HG03025 (cell line): Measurements from ENCODE around the gene CDKN1C.
"Not testable (repeated sequence)": the region's sequence is repeated elsewhere in the genome, so short reads cannot be mapped to it uniquely, and the experiment has no call there.

ENCODE experiments used
- ATAC-seq: cut with Tn5 transposase; IDR thresholded peaks from one replicate; pipeline ENCODE4 v1.9.1; 2021; ENCODE audit warnings: mild to moderate bottlenecking, moderate library complexity; ENCODE audit not compliant: unreplicated experiment, low FRiP score

CDKN1C gene

GRCh38 chr11:2909133-2909902 lies 23.7 kb upstream of the CDKN1C start:
- no peak for ATAC-seq

DNA sequence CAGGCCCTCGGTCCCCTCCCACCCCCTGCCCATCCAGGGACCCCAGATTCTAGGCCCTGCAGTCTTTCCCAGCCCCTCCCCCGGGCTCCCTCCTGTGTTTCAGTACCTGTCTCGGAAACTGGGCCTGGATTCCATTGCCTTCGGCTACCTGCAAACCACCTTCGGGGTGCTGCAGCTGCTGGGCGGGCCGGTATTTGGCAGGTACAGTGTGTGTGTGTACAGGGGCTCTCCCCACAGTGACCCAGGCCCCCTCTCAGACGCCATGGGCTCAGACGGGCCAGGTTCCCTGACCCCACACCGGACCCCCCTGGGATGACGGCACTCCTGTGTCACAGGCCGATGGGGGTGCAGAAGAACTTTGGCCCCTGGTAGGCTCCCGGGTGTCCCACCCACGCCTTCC lies 22.6 kb upstream of the CDKN1C start:
- ATAC-seq: no peak

- ATAC-seq: not testable (repeated sequence)
Observed at GRCh38 chr11:2905299-2905698, 19.7 kb upstream of the CDKN1C start.

GRCh38 chr11:2904153-2905052 lies 18.8 kb upstream of the CDKN1C start:
- ATAC-seq: no peak

GRCh38 chr11:2903672-2904011 lies 18.1 kb upstream of the CDKN1C start:
- no peak for ATAC-seq

GRCh38 chr11:2902784-2903671 lies 17.5 kb upstream of the CDKN1C start:
- ATAC-seq: no peak

DNA sequence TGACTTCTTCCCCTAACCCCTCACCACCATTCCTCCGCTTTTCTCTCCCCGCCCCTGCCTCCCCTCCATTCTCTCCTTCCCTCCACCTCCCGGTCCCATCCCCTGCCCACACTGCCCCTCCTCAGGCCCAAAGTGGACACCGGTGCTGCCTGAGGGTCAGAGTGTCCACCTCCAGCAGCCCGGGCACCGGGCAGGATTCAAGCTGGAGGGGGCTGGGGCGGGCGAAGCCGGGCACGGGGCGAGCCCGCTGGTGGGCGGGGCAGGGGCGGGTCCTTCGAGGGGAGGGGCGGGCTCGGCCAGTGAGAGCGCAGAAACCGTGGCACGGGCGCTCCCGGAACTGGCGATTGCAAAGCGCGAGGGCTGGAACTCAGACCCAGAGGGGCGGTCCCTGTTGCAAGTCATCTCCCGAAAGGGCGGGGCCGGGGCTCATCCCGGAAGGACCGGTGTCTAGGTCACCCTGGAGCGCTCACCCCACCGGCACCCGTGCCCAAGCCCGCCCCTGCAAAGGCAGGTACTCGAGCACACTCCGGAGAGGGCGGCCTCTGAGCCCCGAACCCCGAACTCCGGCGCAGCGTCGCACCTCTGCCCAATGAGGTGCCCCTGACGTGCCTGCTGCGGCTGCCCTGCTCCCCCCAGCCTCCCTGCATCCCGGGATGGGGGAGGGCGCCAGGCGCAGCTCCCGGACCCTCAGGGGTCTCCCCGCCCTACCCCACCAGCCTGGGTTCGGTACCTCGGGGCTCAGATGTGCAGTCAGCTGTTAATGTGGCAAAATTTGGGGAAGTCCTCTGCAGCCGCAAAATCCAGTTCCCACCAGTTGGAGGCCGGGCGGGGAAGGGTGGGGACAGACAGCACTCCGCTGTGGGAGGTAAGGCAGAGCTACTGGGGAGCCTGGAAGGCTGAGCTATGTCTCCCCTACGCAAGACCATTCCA lies 16.5 kb upstream of the CDKN1C start:
- ATAC-seq: peak; percentile 89

DNA sequence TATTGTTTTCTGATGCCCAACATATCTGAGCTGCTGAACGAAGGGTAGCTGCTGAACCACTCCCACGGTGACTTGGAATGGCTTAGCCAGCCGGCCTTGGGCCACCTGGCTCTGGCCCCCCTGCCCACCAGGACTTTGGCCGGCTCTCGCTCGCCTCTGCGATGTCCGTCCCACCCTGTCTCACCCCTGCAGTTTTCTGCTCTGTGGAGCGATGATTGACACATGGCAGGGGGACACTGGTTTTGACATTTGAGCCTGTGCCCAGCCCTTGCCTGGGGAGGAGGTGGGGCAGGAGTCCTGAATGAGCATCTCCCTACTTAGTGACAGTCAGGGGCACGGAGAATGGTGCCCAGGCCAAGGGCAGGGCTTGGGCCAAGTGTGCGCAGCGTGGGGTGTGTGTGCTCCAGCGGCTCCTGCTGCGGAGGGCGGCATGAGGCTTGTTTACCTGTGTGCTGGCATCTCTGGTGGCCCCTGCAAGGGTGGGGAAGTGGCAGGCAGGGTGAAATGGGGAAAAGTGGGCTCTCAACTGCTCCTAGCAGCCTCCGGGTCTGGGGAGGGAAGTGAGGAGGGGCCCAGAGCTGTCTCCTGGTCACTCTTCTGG lies 15.7 kb upstream of the CDKN1C start:
- no peak for ATAC-seq

- ATAC-seq: no peak
Observed at GRCh38 chr11:2899080-2899783, 13.7 kb upstream of the CDKN1C start.

GRCh38 chr11:2898366-2899079 lies 12.9 kb upstream of the CDKN1C start:
- no peak for ATAC-seq

DNA sequence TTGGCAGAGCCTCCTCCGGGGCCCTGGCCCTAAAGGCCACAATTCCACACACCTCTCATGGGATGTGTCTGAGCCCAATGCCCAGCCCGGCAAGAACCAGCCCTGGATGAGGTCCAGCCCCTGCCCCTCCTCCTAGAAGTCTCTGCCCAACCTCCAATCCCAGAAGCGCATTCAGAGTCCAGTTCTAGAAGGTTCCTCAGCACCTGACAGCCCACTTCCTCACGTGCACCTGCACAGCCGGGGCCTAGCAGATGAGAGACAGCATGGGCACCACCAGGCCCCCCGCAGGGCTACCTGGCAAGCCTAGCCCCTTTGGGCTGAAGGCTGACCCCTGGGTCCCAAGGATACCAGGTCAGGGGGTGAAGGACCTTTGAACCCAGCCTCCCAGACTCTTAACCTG lies 11.5 kb upstream of the CDKN1C start:
- no peak for ATAC-seq

DNA sequence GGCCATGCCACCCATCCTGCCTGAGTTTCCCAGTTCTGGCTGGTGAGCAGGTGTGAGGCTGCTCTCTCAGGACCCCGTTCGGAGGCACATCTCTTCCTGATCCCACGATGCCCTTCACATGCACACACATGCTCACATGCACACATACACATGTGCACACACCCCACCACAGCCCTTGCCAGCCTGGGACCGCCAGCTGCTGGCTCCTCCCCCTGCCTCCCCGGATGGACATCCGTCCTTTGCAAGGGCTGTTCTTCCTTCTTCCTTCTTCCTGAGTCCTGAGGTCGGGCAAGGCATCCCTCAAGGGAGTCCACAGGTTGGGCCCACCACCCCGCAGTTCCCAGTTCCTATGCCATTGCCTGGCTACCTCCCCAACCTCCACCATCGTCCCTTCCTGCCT lies 10.5 kb upstream of the CDKN1C start:
- ATAC-seq: no peak

GRCh38 chr11:2893935-2894334 lies 8.4 kb upstream of the CDKN1C start:
- ATAC-seq: no peak

DNA sequence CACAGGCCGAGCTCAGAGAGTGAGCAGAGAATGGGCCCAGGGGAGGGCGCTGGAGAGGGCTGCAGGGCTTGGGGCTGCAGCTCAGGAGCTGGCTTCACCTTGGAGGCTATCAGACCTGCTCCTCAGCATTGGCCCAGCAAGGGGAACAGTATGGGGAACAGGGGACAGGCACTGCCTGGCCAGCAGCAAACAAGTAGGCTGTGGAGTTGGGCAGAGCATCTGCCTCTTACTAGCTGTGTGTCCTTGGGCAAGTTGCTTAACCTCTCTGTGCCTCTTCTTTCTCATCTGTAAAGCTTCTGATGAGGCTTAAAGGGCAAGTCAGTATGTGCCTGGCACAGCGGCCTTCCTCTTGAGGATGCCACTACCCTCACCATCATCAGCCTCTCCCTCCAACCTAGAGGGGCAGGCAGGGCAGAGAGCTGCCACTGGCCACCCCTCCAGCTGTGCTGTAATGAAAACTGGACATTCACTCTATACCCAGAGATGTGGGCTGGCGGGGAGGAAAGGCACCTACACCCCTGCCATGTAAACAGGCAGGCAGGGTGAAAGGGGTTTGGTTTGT lies 7.5 kb upstream of the CDKN1C start:
- ATAC-seq: no peak

DNA sequence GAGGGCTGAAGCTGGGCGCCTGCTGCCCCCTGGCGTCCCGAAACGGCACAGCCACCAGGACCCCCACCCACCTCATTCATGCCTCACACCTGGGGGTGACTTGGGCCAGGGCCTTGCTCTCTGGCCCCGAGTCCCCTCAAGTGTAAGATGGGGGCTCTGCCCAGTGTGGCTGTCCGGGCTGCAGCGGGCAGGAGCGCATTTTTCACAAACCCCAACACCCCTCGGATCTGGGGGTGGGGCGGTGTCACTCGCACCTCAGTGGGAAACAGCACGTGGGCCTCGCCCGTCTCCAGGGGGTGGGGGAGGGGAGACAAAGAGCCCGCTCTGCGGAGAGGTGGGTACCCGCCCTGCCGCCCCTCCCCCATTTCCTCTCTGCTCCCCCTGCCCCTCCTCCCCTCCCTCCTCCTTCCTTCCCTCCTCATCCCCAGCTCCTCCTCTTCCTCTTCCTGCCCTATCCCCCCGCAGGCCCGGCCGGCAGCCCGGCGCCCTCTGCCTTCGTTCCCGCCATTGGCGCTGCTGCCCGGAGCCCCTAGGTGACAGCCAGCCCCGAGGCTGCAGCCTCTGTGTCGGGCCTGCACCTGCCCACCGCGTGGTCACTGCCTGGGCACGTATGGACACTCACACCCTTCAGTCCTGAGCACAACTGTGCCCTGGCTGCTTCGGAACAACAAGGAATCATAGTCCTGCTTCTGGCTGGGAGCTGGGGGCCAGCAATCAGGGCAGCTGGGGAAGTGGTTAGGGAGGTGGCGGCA lies 6.8 kb upstream of the CDKN1C start:
- ATAC-seq: no peak

GRCh38 chr11:2891326-2892214 lies 6.0 kb upstream of the CDKN1C start:
- ATAC-seq: no peak
